M059J (cell line): ENCODE measurements around the gene STAC2. TPM values are rescaled to one million over a fixed set of nuclear protein-coding genes. Genes with fewer than 3 reads are reported as not detected.
A peak's percentile ranks its signal among the peaks of the same experiment; 100 is the strongest.

Experiments
- DNase-seq: peaks from one replicate; pipeline ENCODE4 v3.0.0-alpha.2; 2012; ENCODE audit warnings: low read depth
- total RNA-seq: library from RNA; depleted of rRNA; stranded (reverse); fragments of >200 nt; shearing (Covaris generic); gene quantifications from 2 replicates; pipeline ENCODE4 v1.2.3, GENCODE V29; 2014; rRNA removed

STAC2 gene
- total RNA-seq, 1 experiment from 2014 or later, result 0.07 TPM

GRCh38 chr17:39165178-39165840 is 60.4 kb downstream of the STAC2 start:
- no peak for DNase-seq

- peak; percentile 85 for DNase-seq
These were observed 61.0 kb downstream of the STAC2 start for GRCh38 chr17:39164675-39165143.

GRCh38 chr17:39161962-39162361 is 63.8 kb downstream of the STAC2 start:
- no peak for DNase-seq

Other genes starting within 250 kb of the STAC2 start
- gene PLXDC1, start 74.3 kb downstream of the STAC2 start, total RNA-seq, result 0.81 and 1.2 TPM in 2 replicates
- not detected in 2 replicates for gene ARL5C, start 59.8 kb downstream of the STAC2 start, total RNA-seq
- gene CACNB1, start 28.3 kb downstream of the STAC2 start, total RNA-seq, result 0.59 and 1.2 TPM in 2 replicates
- 1,597 and 1,617 TPM in 2 replicates for gene RPL19, start 25.7 kb downstream of the STAC2 start, total RNA-seq
- gene FBXL20, start 175.7 kb upstream of the STAC2 start, total RNA-seq, result 6.5 and 9.9 TPM in 2 replicates
- 15.3 and 18.7 TPM in 2 replicates for gene MED1, start 225.3 kb upstream of the STAC2 start, total RNA-seq
- 21.5 and 30.7 TPM in 2 replicates for gene CDK12, start 235.5 kb upstream of the STAC2 start, total RNA-seq